Right renal pelvis (tissue), 4 donors: ENCODE measurements around the gene KIF5A. TPM values are rescaled to one million over a fixed set of nuclear protein-coding genes. Genes with fewer than 3 reads are reported as not detected.
"Not testable (repeated sequence)": the region's sequence is repeated elsewhere in the genome, so short reads cannot be mapped to it uniquely, and the experiment has no call there.

Experiments used
- DNase-seq, 4 donors: peaks; one replicate each; pipeline ENCODE4 v3.0.0-alpha.2; 2013; ENCODE audit warnings: low read depth in 4 of 4, low spot score in 3 of 4, missing footprints in 1 of 4
- polyA plus RNA-seq, 4 donors: library from polyadenylated mRNA; unstranded; fragments of 120-200 nt; gene quantifications; one replicate each; pipeline ENCODE4 v1.2.1, GENCODE V29; 2013; ENCODE audit not compliant: insufficient read length in 4 of 4

The KIF5A gene
- polyA plus RNA-seq, 4 donors, result 0.24 to 1.3 (median 0.36) TPM

DNA sequence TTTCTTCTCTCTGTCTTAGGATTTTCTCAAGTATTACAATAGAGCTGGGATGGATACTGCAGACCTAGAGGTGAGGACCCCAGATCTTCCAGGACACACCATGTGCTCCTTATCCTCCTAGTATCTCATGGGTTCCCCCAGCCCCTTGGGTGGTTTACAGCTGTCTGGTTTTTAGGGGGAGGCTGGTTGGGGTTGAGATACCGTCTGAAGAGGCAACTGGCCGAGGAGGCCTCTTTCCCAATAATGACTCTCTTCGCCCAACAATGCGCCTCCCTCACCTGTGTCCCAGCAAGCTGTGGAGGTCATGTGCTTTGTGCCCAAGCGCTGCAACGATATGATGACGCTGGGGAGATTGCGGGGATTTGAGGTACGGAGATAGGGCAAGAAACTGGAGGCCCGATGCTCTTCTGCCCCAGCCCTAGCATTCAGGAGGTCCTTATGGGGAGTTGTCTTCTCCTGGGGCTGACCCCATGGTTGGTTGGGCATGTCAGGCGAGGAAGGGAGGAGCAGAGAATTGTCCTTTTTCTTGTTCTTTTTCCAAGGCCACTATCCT lies 65.2 kb downstream of the KIF5A start:
- DNase-seq, result no peak

DNA sequence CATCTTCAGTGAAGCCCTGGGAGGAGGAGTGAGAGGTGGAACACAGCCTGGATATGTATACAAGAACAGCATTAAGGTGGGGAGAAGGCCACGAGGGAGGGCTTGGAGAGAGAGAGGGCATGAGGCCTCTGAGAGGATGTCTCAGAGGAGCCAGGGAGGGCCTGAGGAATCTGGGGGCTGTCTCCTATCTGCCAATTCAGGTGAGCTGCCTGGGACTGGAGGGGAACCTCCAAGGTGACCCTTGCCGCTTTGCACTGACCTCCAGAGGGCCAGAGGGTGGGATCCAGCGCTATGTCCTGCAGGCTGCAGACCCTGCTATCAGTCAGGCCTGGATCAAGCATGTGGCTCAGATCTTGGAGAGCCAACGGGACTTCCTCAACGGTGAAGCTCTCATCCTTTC lies 65.8 kb downstream of the KIF5A start:
- DNase-seq, result no peak

DNA sequence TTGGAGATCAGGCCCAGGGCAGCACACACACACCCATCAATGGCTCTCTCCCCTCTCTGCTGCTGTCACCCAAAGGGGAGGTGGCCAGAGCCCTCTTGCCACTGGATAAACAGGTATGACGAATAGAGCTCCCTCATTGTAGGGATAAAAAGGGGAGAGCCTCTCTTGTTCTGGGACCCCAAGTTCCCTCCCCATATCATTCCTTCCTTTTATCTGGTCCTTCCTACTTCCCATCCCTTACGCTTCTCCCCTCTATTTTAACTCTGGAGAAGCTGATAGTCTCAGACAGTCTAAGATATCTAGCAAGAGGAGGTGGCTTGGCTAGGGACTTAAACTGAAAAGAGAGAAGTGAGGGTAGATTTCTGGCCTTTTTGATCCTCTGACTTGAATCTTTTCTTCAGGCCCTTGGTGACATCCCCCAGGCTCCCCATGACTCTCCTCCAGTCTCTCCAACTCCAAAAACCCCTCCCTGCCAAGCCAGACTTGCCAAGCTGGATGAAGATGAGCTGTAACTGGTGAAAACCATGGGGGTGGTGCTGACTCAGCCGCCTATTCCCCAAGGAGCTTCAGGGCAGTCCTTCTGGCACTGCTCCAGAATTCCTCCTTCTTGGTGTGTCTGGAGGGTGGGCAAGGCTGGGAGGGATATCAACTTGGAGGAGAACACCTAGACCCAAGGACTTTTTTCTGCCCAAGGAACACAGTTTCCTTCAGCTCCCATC lies 66.7 kb downstream of the KIF5A start:
- no peak for DNase-seq

DNA sequence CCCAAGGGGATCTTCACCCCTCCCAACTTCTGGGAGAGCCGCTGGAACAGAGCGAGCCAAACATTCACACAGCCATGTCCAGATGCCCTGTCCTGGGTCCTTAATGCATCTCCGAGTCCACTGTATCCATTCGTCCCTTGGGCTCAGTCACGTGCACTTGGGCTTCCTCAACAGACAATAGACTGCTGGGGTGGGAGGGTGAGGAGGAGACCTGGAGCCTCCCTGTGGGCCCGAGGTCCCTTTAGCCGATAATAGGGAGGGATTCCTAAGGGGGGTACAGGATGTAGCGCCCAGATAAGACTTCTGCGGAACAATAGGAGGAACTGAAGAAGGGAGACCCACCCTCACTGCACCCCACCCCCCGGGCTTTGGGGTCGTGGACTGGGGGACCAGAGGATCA lies 68.1 kb downstream of the KIF5A start:
- no peak for DNase-seq

DNA sequence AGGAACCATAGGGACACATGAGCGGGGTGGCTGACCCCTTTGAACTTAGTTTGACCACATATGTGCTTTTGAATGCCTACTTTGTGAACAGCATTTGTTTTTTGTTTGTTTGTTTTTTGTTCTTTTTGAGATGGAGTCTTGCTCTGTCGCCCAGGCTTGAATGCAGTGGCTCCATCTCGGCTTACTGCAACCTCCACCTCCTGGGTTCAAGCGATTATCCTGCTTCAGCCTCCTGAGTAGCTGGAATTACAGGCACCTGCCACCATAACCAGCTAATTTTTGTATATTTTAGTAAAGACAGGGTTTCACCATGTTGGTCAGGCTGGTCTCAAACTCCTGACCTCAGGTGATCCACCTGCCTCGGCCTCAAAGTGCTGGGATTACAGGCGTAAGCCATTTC lies 68.6 kb downstream of the KIF5A start:
- DNase-seq, result not testable (repeated sequence)

DNA sequence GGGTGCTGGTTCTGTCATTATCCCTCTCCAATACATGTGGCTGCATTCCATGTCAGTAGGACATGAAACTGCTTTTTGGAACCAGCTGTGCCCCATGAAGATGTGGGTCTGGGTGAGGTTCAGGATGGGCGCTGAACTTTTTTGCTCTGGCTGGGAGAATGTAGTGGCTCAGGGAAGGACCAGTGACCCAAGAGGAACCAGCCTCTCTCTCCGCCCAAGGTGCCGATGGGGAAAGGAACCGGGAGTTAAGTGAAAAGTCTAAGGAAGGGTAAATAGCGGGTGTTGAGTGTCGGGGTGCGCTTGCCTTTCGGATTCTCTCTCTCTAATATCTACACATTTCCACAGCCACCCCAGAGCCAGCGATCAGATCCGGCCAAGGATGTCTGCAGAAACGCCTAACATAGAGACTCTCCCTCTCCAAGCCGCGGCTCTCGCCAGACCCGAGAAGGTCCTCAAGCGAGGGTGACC lies 69.2 kb downstream of the KIF5A start:
- DNase-seq, result no peak

DNA sequence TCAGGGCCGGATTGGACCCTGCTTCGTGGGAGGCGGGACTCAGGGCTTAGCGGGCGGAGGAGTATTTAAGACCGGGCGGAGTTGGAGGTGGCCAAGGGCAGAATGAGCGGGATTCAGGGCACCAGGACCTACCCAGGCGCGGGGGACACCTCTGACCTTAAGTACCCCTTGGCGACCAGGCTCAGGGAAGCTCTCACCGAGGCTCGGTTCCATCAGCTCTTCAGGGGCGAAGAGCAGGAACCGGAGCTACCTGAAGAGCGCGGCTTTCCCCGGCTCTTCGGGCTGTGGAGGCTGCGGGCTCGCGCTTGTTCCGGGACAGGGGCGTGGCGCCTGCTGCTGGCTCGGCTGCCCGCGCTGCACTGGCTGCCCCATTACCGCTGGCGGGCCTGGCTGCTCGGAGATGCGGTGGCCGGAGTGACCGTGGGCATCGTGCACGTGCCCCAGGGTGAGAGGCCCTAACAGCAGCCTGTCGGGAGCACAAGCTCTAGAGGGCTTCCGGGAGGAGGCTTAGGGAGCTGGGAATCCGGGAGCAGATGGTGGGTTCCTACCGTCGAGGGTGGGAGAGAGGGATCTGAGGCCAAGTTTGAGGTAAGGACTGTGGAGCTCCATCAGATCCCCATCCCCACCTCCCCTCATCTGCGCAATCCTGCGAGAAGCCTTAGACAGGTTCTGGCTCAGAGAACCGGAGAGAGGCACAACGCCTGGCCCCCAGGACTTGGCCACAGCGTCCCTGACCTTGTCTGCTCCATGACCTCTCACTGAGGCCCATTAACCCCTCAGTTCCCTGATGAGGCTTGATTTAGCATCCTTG lies 69.8 kb downstream of the KIF5A start:
- no peak for DNase-seq

DNA sequence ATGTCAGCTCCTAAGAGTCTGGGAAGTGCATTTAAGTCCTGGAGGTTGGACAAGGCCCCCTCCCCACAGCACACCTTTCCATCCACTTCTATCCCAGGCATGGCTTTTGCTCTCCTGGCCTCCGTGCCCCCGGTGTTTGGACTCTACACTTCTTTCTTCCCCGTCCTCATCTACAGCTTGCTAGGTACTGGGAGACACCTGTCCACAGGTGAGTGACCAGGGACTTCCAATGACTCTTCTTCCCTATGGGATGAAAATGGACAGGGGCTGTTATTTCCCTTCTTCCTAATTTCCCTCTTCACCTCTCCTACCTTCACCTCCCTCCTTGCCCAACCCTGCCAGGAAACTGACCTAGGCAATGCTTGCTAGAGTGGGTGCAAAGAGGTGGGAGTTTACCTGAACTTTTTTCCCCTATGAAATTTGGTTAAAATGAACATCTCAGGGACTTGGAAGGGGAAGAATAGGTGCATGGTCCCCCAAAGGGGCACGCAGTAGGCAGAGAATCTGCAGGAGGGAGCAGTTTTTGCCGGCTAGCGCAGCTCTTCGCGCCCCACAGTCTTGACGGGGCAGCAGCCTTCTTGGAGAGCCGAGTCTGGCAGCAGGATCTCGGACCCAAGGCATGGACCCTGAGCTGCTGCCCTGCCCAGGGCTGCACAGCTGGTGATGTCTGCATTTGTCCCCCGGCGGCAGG lies 70.5 kb downstream of the KIF5A start:
- DNase-seq, result no peak

DNA sequence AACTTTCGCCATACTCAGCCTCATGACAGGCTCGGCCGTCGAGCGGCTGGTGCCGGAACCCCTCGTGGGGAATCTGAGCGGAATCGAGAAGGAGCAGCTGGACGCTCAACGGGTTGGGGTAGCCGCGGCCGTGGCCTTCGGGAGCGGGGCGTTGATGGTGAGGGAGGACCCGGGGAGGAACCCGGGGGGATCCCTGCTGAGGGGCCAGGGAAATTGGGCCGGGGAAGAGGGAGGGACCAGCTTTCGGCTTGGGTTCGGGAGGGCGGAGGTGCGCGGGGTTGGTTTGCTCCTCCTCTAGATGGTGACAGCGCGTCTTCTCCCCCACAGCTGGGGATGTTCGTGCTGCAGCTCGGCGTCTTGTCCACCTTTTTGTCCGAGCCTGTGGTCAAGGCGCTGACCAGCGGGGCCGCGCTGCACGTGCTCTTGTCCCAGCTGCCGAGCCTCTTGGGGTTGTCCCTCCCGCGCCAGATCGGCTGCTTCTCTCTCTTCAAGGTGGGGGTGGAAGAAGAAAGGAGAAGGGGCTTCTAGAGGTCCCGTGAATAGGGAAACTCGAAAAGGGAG lies 71.2 kb downstream of the KIF5A start:
- DNase-seq, result no peak

DNA sequence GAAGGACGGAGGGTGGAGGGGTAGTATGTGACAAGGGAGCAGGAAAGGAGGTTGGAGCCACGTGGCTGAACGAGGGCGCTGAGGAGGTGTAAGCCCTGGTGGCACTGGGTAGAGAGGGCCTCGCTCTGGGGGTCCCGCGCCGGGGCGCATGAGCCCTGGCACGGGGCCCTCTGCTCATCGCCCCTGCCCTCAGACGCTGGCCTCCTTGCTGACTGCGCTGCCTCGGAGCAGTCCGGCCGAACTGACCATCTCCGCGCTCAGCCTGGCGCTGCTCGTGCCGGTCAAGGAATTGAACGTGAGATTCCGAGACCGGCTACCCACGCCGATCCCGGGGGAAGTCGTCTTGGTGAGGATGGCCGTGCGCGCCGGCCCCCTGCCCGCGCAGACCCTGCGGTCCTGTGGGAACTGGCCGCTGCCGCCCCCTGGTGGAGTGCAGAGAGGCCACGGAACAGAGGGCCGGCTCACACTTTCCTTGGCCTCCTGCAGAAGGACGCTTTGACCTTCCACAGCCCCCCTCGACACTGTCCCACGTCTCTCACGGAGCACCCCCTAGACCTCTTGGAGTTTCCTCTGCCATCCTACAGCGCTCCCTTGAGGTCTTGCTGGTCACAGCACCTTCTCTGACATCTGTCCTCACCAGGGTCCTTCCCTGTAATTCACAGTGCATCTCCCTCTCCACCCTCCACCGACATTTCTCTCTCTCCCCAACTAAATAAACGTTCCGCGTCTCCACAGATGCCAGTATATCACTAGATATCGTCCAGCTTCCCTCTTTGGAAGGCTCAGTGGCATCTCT lies 71.9 kb downstream of the KIF5A start:
- DNase-seq, result no peak

DNA sequence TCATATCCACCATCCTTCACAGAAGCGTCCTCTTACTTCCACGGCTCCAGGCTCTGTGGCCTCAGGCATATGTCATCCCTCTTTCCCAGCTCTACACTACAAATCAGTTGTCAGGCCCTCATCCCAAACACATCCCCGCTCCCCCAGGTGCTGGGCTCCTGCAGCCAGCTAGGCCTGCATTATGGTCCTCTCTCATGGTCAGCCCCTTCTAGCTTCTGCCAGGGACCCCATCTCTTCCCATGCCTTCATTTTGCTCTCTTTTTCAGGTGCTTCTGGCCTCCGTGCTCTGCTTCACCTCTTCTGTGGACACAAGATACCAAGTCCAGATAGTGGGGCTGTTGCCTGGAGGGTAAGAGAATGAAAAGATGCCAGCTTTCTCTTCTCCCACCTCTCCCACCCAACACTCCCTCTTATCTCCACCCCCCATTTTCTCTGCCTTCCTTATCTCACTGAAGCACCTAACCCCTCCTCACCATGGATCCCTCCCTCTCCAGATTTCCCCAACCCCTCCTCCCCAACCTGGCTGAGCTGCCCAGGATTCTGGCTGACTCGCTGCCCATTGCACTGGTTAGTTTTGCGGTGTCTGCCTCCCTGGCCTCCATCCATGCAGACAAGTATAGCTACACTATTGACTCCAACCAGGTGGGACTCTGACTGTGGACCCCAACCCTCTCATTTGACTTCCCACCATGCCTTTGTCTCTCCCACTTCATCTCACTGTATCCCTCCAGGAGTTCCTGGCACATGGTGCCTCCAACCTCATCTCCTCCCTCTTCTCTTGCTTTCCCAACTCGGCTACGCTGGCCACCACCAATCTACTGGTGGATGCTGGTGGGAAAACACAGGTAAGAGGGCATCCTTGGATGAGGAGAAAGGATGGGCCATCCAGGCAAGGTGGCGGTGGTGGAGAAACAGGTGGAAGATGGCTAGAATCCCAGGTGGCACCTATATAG lies 72.7 kb downstream of the KIF5A start:
- DNase-seq, result no peak

DNA sequence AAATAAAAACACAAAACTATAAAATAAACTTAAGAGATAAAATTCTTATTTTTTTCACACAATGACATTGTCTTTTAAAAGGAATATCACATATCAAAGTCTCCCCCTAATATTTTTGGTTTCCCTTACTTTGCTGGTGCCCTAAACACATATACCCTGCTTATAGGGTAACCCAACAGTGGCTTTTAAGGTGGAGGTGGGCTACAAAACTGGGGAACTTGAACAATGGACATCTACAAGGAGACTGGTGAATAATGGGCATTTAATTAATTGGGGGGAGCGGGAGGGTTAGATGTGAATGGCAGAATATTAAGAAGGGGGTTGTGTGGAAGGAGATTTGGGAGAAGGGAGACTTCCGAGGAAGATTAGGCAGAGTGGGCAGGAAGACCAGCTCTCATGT lies 73.5 kb downstream of the KIF5A start:
- no peak for DNase-seq

DNA sequence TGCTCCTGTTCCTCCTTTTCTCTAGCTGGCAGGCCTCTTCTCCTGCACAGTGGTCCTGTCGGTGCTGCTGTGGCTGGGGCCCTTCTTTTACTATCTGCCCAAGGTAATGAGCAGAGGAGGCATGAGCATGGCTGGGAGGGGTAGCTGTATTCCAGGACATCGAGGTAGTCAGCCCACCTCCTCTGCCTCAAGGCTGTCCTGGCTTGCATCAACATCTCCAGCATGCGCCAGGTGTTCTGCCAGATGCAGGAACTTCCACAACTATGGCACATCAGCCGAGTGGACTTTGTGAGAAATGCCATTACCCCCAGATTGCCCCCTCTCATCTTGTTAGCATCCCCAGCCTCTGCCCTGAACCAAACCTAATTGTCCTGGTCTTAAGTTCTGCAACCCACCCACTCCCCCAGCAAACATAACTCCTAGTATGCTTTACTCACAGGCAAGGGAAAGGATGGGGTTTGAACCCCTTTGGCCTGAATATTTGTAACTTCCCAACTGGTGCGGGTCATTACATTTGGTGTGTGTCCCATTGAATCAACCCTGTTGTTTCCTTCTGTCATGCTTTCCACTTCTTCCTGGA lies 74.1 kb downstream of the KIF5A start:
- DNase-seq, result no peak

DNA sequence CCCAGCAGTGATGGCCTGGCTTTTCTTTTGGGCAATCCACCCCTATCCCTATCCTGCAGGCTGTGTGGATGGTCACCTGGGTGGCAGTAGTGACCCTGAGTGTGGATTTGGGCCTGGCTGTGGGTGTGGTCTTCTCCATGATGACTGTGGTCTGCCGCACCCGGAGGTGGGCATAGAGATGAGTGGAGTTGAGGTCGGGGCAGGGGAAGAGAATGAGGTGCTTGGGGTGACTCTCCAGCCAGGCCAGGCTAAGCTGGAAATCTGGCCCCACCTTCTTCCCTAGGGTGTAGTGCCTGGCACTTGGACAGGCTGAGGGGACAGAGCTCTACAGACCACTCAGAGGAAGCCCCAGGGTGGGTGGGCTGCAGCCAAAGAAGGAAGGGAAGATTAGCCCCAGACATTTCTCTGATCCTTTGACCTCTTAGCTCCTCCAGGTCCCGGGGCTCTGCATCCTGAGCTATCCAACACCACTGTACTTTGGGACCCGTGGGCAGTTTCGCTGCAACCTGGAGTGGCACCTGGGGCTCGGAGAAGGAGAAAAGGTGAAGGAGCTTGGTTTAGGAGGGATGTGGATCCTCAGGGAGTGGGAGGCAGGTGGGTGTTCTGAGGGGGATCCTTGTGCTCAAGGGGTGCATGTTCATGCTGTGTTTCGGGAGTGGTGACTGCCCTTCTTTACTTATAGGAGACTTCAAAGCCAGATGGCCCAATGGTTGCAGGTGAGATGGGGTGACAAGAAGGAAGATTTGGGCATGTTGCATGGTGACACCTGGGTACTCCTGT lies 74.8 kb downstream of the KIF5A start:
- no peak for DNase-seq

DNA sequence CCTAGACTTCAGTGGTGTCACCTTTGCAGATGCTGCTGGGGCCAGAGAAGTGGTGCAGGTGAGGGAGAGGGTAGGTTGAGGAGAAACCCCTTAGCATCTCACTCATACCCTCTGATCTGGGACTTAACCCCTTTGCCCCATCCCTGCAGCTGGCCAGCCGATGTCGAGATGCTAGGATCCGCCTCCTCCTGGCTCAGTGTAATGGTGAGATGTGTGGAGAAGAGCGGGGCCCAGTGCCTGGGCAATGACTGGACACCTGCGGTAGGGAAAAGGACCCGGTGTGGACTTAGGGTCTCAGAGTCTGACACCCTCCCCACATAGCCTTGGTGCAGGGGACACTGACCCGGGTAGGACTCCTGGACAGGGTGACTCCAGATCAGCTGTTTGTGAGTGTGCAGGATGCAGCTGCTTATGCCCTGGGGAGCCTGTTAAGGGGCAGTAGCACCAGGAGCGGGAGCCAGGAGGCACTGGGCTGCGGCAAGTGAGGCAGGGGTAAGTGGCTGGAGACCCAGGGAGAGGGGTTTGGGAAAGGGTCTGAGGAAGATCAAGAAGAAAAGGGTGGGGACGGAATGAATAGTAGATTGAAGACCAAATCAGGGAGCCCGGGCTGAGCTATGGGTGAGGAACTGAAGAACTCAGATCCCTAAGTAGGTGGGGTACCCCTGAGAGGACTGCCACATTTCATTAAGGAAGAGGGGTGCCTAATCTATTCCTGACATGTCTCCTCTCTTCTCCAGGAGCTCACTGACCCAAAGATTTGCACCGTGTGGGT lies 75.6 kb downstream of the KIF5A start:
- DNase-seq, result no peak

DNA sequence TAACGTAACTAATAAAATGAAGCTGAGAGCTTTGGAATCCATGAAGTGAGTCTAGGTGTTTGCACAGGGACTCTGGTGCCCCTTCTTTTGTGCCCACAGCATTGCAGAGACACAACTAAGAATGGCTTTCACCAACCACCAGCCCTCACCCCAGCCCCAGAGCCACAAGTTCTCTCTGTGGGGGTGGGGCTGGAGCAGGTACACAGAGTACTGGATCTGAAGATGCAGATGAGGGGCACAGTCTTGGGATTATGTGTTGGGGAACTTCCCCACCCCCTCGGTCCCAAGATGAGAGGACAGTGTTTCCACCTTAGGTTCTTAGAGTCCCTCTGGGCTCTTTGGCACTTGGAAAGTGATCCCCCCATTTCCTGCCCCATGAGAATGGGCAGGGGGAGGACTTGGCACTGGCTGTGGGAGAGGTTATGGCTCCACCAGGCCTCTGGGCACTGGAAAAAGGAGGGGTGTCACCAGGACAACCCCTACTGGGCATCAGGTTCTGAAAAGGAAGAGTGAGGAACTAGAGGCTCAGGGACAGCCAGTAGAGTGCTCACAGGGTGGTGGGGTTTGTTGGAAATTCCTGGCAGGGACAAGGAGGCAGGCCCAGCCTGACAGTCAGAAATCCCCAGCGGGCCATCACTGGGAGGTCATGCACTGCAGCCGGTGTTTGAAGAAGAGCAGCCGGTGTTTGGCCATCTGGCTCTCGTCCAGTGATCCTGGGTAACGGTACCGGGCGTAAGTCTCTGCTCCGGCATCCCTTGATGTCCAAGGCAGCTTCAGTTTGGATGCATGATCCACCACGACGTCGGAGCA lies 76.5 kb downstream of the KIF5A start:
- DNase-seq, result no peak
